Stomach (tissue), 4 donors: Measurements from ENCODE around the gene NAPB.

Source experiments
- EP300 ChIP-seq: sonication (generic); formaldehyde crosslinking; IDR thresholded peaks from one replicate; pipeline ENCODE4 v1.6.1; 2017; ENCODE audit warnings: antibody characterized with exemption
- POLR2A ChIP-seq, 4 donors: fragments of 450-650 bp; IDR thresholded peaks; one replicate each; pipeline ENCODE4 v1.6.1; 2016; ENCODE audit warnings: antibody characterized with exemption in 4 of 4, control low read depth in 2 of 4, mild to moderate bottlenecking in 1 of 4, moderate library complexity in 1 of 4
- TF ChIP-seq, protein P1 (sequence below), 7 experiments: fragments of 450-650 bp in 4 of 7; fragments of 200-600 bp in 3 of 7; sonication (generic) in 3 of 7; IDR thresholded peaks; one replicate each; pipeline ENCODE4 v1.5.1; 2016 to 2019; ENCODE audit warnings: antibody characterized with exemption in 7 of 7, control low read depth in 2 of 7, mild to moderate bottlenecking in 1 of 7

DNA sequence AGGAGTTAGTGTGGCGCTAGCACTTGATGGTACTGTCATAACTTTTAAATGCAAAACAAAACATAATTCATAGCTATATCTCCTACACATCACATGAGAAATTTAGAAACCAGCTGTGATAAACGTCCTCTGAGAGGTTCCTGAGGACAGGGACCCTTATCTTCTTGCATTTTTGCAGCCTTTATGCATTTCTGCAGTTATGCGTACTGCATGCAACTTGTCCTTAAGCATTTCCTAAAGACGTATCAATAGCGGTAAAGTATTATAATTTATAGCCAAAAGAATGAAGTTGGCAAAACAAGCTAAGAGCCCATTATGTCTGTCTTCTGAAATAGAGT lies 1.7 kb downstream of the NAPB start:
- no peak for TF ChIP-seq POLR2A (IDR thresholded peaks at IDR 0.05)
- TF ChIP-seq, protein P1, sequence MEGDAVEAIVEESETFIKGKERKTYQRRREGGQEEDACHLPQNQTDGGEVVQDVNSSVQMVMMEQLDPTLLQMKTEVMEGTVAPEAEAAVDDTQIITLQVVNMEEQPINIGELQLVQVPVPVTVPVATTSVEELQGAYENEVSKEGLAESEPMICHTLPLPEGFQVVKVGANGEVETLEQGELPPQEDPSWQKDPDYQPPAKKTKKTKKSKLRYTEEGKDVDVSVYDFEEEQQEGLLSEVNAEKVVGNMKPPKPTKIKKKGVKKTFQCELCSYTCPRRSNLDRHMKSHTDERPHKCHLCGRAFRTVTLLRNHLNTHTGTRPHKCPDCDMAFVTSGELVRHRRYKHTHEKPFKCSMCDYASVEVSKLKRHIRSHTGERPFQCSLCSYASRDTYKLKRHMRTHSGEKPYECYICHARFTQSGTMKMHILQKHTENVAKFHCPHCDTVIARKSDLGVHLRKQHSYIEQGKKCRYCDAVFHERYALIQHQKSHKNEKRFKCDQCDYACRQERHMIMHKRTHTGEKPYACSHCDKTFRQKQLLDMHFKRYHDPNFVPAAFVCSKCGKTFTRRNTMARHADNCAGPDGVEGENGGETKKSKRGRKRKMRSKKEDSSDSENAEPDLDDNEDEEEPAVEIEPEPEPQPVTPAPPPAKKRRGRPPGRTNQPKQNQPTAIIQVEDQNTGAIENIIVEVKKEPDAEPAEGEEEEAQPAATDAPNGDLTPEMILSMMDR (IDR thresholded peaks at IDR 0.05), result no peak
- TF ChIP-seq EP300, result no peak
